Activated CD4-positive, alpha-beta T cell treated with anti-CD3 and anti-CD28 coated beads, Interleukin-2, amount 10 ng/mL, durations not matched to agents 7 days and 5 days (primary cell): Measurements from ENCODE around the gene SLC1A4. TPM values are rescaled to one million over a fixed set of nuclear protein-coding genes. Genes with fewer than 3 reads are reported as not detected.
"Not testable (repeated sequence)": the region's sequence is repeated elsewhere in the genome, so short reads cannot be mapped to it uniquely, and the experiment has no call there.

Experiments used
- CTCF ChIA-PET: fragments of 350-600 bp; sonication (Branson Sonifier 250); formaldehyde crosslinking; loops from one replicate; lab custom pipeline; 2021; ENCODE audit warnings: antibody characterized with exemption; lab: Charles Lee
- POLR2A ChIA-PET: fragments of 350-600 bp; sonication (Branson Sonifier 250); formaldehyde crosslinking; loops from one replicate; lab custom pipeline; 2021; ENCODE audit warnings: antibody characterized with exemption; lab: Charles Lee
- DNase-seq: peaks from one replicate; pipeline ENCODE4 v3.0.0-alpha.2; 2020
- H3K27ac Mint-ChIP-seq: one replicate; pipeline ENCODE4 v1.8.0; 2021; ENCODE audit warnings: mild to moderate bottlenecking, moderate library complexity, mixed read lengths
- H3K27me3 Mint-ChIP-seq: one replicate; pipeline ENCODE4 v1.8.0; 2021; ENCODE audit warnings: mixed read lengths
- H3K36me3 Mint-ChIP-seq: one replicate; pipeline ENCODE4 v1.8.0; 2021; ENCODE audit warnings: low read depth, mixed read lengths
- H3K4me1 Mint-ChIP-seq: one replicate; pipeline ENCODE4 v1.8.0; 2021; ENCODE audit warnings: mixed read lengths
- H3K4me3 Mint-ChIP-seq: one replicate; pipeline ENCODE4 v1.8.0; 2021; ENCODE audit warnings: mild to moderate bottlenecking, moderate library complexity, mixed read lengths
- H3K9me3 Mint-ChIP-seq: one replicate; pipeline ENCODE4 v1.8.0; 2021; ENCODE audit warnings: mixed read lengths
- total RNA-seq, 2 experiments: library from RNA; stranded (reverse); gene quantifications; one replicate each; pipeline ENCODE4 v1.2.3, GENCODE V29; 2021

The SLC1A4 gene
- total RNA-seq, 2 experiments from 2014 or later: 50.1 to 54.6 TPM

DNA sequence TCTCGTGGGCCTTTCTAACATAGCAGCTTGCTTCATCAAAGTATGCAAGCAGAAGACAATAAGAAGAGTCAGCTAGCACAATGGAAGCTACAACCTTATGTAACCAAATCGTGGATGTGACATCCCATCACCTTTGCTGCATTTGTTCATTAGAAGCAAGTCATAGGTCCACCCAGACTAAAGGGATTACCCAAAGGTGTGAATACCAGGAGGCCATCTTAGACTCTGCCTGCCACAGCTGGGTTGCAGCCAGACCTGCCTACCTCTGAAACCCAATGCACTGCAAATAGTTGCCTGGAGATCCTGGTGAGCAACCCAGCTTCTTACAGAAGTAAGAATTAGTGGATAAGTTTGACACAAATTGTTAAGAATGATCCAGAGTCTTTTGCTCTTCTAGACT is 10.6 kb downstream of the SLC1A4 start:
- no peak overlapping the region for H3K27ac Mint-ChIP-seq
- no peaks in the 10 kb centered on the region for H3K9me3 Mint-ChIP-seq
- no peak for DNase-seq
- no peak overlapping the region for H3K4me3 Mint-ChIP-seq
- ChIA-PET CTCF (interaction anchor here (0.6 to 1.3 kb wide), 4 partner anchors 10 to 405 kb away, joined by 3 to 4 read pairs (median 4); no protein-coding TSS in a partner anchor), POLR2A (interaction anchor here (0.6 kb wide), 1 partner anchor 26 kb away, joined by 3 read pairs; no protein-coding TSS in a partner anchor)
- no peaks in the 10 kb centered on the region for H3K27me3 Mint-ChIP-seq
- peaks cover 21% of the 10 kb centered on the region for H3K36me3 Mint-ChIP-seq
- H3K4me1 Mint-ChIP-seq: peaks cover 19% of the 10 kb centered on the region

DNA sequence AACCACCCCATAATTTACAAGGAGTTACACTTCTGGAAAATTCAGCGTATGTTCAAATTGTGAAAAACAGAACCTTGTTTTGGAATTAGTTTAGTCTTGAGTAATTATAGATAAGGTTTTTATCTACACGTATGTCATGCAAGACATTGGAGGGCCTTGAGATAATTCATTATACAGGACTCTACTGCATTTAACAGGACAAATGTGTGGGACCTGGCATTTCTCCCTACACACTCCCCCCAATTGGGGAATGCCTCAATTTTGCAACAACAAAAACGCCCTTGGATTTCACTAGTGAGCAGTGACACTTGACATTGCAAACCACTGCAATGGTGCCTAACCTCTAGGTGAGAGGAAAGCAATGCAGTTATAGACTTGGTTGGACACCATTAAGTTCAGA is 11.4 kb downstream of the SLC1A4 start:
- H3K27me3 Mint-ChIP-seq: no peaks in the 10 kb centered on the region
- H3K27ac Mint-ChIP-seq: no peak overlapping the region
- no peak for DNase-seq
- H3K4me3 Mint-ChIP-seq: no peak overlapping the region
- H3K36me3 Mint-ChIP-seq: peaks cover 23% of the 10 kb centered on the region
- CTCF ChIA-PET: interaction anchor here (1.1 kb wide), 1 partner anchor 405 kb away, joined by 4 read pairs; no protein-coding TSS in a partner anchor
- H3K9me3 Mint-ChIP-seq: no peaks in the 10 kb centered on the region
- POLR2A ChIA-PET: no interaction called here
- peaks cover 16% of the 10 kb centered on the region for H3K4me1 Mint-ChIP-seq

DNA sequence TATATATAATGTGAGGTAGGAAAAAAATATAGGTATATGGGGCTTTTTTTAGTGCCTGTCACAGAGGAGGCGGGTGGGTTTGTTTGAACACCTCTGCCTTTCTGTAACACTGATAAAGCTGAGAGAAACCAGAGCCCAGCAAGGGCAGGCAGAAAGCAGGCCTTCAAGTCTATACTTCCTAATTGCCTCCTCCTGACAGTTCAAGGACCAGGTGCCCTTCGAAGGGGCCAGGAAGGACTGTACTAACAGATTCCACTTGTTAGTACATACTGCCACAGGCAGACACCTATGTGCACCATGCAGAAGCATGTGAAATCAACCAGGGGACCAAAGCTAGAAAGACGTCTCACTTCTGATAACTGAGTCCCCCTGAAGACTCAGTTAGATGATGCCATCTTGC is 13.8 kb downstream of the SLC1A4 start:
- no peak for DNase-seq
- H3K4me3 Mint-ChIP-seq: no peak overlapping the region
- CTCF ChIA-PET: interaction anchor here (0.8 to 0.9 kb wide), 2 partner anchors 13 to 37 kb away, joined by 3 read pairs; no protein-coding TSS in a partner anchor
- H3K27me3 Mint-ChIP-seq: no peaks in the 10 kb centered on the region
- H3K27ac Mint-ChIP-seq: no peak overlapping the region
- POLR2A ChIA-PET: no interaction called here
- peaks cover 5% of the 10 kb centered on the region for H3K4me1 Mint-ChIP-seq
- H3K36me3 Mint-ChIP-seq: peaks cover 30% of the 10 kb centered on the region
- no peaks in the 10 kb centered on the region for H3K9me3 Mint-ChIP-seq

DNA sequence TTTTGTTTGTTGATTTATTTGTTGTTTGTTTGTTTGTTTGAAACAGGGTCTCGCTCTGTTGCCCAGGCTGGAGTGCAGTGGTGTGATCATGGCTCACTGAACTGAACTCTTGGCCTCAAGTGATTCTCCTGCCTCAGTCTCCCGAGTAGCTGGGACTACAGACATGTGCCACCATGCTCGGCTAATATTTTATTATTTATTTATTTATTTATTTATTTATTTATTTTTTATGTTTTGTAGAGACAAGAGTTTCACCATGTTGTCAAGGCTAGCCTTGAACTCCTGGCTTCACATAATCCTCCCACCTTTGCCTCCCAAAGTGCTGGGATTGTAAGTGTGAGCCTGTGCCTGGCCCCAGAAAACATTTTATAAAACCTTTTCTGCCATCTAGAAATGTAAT is 15.0 kb downstream of the SLC1A4 start:
- CTCF ChIA-PET, H3K27ac Mint-ChIP-seq, POLR2A ChIA-PET, H3K4me3 Mint-ChIP-seq, H3K27me3 Mint-ChIP-seq, H3K9me3 Mint-ChIP-seq, H3K4me1 Mint-ChIP-seq, DNase-seq: not testable (repeated sequence)
- H3K36me3 Mint-ChIP-seq: peaks cover 33% of the 10 kb centered on the region

DNA sequence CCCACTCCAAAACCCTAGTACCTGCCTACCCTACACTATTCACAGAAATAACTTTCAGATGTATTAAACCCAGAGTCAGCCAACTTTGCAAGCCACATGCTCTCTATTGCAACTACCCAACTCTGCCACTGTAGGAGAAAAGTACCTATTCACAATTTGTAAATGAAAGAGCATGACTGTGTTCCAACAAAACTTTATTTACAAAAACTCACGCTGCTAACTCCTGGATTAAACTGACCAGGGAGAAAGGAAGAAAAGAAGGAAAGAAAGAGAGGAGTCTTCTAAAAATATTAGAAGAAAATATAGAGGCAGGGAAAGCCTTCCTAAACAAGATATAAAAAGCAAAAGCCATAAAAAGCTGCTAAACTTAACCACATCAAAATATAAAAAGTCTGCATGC is 24.6 kb downstream of the SLC1A4 start:
- no peak overlapping the region for H3K27ac Mint-ChIP-seq
- H3K27me3 Mint-ChIP-seq: no peaks in the 10 kb centered on the region
- ChIA-PET CTCF (no interaction called here), POLR2A (no interaction called here)
- no peaks in the 10 kb centered on the region for H3K9me3 Mint-ChIP-seq
- DNase-seq: no peak
- H3K36me3 Mint-ChIP-seq: peaks cover 56% of the 10 kb centered on the region
- peaks cover 16% of the 10 kb centered on the region for H3K4me1 Mint-ChIP-seq
- H3K4me3 Mint-ChIP-seq: no peak overlapping the region

- Mint-ChIP-seq H3K27ac (no peak overlapping the region), H3K27me3 (no peaks in the 10 kb centered on the region), H3K9me3 (no peaks in the 10 kb centered on the region), H3K4me3 (no peak overlapping the region), H3K36me3 (peaks cover 58% of the 10 kb centered on the region), H3K4me1 (peaks cover 16% of the 10 kb centered on the region)
- no peak for DNase-seq
- CTCF ChIA-PET: no interaction called here
- POLR2A ChIA-PET: no interaction called here
These were observed 26.5 kb downstream of the SLC1A4 start for GRCh38 chr2:65015731-65016130.

DNA sequence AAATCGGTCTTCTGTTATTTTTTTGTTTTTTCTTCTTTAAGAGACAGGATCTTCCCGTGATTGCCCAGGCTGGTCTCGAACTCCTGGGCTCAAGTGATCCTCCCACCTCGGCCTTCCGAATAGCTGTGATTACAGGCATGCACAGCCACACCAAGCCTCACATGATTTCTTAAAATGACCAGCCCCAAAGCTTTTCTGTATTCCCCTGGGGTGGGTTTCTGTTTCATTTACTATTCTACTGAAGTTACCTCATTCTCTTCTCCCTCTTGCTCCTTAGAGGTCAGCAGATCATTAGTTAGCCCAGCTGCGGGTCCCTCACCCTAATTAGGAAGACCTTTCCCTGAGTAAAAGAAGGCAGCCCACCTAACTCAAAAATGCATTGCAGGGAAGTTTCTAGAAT is 27.6 kb downstream of the SLC1A4 start:
- CTCF ChIA-PET: no interaction called here
- POLR2A ChIA-PET: no interaction called here
- Mint-ChIP-seq H3K36me3 (peaks cover 58% of the 10 kb centered on the region), H3K27ac (no peak overlapping the region), H3K4me1 (peaks cover 16% of the 10 kb centered on the region), H3K9me3 (no peaks in the 10 kb centered on the region), H3K4me3 (no peak overlapping the region), H3K27me3 (no peaks in the 10 kb centered on the region)
- DNase-seq: no peak

DNA sequence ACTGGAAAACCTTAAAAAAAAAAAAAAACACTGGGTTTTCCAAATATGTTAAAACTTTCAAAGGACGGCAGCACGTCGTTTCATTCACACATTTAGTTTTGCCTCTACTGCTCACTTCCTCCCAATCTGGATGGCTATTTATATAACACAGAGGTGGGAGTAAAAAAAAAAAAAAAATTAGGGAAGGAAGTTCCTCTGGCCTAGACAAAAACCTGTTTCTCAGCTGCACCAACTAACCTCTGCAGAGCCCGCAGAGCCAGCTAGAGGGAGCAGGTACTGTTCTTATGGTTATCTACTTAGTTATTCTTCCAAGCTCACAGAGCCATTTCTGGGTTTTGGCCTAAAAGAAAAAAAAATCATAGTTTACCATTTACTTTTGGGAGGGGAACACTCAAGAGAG is 28.1 kb downstream of the SLC1A4 start:
- Mint-ChIP-seq H3K4me3 (no peak overlapping the region), H3K27me3 (no peaks in the 10 kb centered on the region), H3K27ac (no peak overlapping the region), H3K4me1 (peaks cover 16% of the 10 kb centered on the region), H3K36me3 (peaks cover 60% of the 10 kb centered on the region), H3K9me3 (no peaks in the 10 kb centered on the region)
- DNase-seq: no peak
- ChIA-PET CTCF (no interaction called here), POLR2A (interaction anchor here (0.6 kb wide), 1 partner anchor 93 kb away, joined by 4 read pairs; no protein-coding TSS in a partner anchor)

DNA sequence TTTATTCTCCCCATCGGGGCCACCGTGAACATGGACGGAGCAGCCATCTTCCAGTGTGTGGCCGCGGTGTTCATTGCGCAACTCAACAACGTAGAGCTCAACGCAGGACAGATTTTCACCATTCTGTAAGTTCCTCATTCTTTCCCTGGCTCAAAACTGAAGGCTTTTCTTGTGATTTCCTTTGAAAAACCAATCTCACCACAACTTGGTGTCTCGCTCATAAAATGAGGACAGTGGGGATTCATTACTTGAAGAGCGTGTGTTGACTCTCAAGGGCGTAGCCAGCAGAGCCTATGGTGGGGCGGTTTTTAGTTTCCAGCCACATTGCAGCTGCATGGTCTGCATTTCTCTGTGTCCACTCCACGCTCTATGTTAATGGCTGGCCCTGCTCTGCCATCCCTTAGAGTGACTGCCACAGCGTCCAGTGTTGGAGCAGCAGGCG is 29.0 kb downstream of the SLC1A4 start:
- H3K36me3 Mint-ChIP-seq: peaks cover 64% of the 10 kb centered on the region
- peaks cover 16% of the 10 kb centered on the region for H3K4me1 Mint-ChIP-seq
- H3K9me3 Mint-ChIP-seq: no peaks in the 10 kb centered on the region
- no peak overlapping the region for H3K27ac Mint-ChIP-seq
- H3K4me3 Mint-ChIP-seq: no peak overlapping the region
- ChIA-PET POLR2A (no interaction called here), CTCF (interaction anchor here (1.2 kb wide), 1 partner anchor 100 kb away, joined by 4 read pairs; no protein-coding TSS in a partner anchor)
- DNase-seq: no peak
- H3K27me3 Mint-ChIP-seq: no peaks in the 10 kb centered on the region

DNA sequence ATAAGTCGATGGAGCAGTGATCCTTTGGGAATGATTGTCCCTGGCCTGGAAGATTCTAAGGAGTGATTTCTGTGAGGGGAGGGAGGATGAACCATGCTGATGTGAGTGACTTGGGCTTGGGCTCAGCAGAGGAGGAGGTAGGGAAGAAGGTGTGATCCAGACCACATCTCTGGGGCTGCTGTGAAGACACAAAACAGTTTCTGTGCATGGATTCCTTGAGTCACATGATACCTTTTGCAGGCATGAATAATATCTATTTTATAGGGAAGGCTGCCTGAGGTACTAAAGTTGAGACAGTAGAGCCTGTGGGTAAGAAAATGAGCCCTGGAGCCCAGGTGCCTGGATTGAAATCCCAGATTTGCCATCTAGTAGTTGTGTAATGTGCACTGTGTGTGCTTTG is 29.8 kb downstream of the SLC1A4 start:
- peaks cover 14% of the 10 kb centered on the region for H3K4me1 Mint-ChIP-seq
- H3K4me3 Mint-ChIP-seq: no peak overlapping the region
- H3K27ac Mint-ChIP-seq: no peak overlapping the region
- DNase-seq: no peak
- H3K27me3 Mint-ChIP-seq: no peaks in the 10 kb centered on the region
- CTCF ChIA-PET: interaction anchor here (1.2 kb wide), 1 partner anchor 101 kb away, joined by 4 read pairs; no protein-coding TSS in a partner anchor
- H3K9me3 Mint-ChIP-seq: no peaks in the 10 kb centered on the region
- H3K36me3 Mint-ChIP-seq: peaks cover 64% of the 10 kb centered on the region
- POLR2A ChIA-PET: no interaction called here

DNA sequence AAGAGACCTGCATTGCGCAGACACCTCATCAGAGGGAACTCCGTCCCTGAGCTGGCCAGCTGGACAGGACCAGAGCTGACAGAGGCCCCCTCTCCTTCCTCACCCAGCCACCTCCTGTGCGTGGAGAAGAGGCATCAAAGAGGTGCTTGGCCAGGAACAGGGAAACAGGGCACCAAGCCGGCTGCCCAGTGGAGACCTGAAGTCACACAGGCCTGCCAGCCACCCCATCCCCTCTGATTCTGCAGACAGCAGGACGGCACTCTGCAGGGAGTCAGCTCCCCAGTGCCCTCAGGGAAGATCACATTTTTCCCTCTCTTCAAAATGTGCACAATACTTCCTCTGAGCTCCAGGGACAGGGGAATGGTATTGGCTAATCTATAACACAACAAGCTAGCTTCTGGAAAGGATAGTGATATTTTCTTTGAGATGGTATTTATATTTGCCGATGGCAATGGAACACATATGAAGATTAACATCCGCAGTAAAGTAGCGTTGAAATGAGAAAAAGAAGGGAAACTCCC is 30.5 kb downstream of the SLC1A4 start:
- Mint-ChIP-seq H3K4me3 (no peak overlapping the region), H3K27ac (no peak overlapping the region), H3K9me3 (no peaks in the 10 kb centered on the region), H3K36me3 (peaks cover 66% of the 10 kb centered on the region), H3K27me3 (no peaks in the 10 kb centered on the region), H3K4me1 (peaks cover 13% of the 10 kb centered on the region)
- POLR2A ChIA-PET: no interaction called here
- CTCF ChIA-PET: interaction anchor here (1.0 to 2.4 kb wide), 2 partner anchors 12 to 20 kb away, joined by 3 to 8 read pairs; no protein-coding TSS in a partner anchor
- no peak for DNase-seq

DNA sequence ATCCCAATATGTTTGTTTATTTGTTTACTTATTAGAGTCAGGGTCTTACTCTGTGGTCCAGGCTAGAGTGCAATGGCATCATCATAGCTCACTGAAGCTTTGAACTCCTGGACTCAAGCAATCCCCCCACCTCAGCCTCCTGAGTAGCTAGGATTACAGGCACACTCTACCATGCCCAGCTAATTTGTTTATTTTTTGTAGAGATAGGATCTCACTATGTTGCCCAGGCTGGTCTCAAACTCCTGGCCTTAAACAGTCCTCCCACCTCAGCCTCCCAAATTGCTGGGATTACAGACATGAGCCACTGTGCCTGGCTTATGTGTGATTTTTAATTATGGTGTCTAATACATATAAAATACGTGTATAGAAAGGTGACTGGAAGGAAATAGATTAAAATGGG is 31.1 kb downstream of the SLC1A4 start:
- H3K4me3 Mint-ChIP-seq, POLR2A ChIA-PET, H3K9me3 Mint-ChIP-seq, H3K27ac Mint-ChIP-seq, DNase-seq, H3K27me3 Mint-ChIP-seq: not testable (repeated sequence)
- peaks cover 13% of the 10 kb centered on the region for H3K4me1 Mint-ChIP-seq
- CTCF ChIA-PET: interaction anchor here (1.0 to 2.4 kb wide), 2 partner anchors 12 to 20 kb away, joined by 3 to 8 read pairs; no protein-coding TSS in a partner anchor
- H3K36me3 Mint-ChIP-seq: peaks cover 61% of the 10 kb centered on the region

- Mint-ChIP-seq H3K27ac (no peak overlapping the region), H3K4me1 (peaks cover 17% of the 10 kb centered on the region), H3K36me3 (peaks cover 59% of the 10 kb centered on the region), H3K9me3 (no peaks in the 10 kb centered on the region), H3K4me3 (no peak overlapping the region), H3K27me3 (no peaks in the 10 kb centered on the region)
- ChIA-PET CTCF (interaction anchor here (0.6 to 2.4 kb wide), 4 partner anchors 13 to 60 kb away, joined by 3 to 8 read pairs (median 3); no protein-coding TSS in a partner anchor), POLR2A (no interaction called here)
- DNase-seq: no peak
These were observed 31.8 kb downstream of the SLC1A4 start for GRCh38 chr2:65020943-65021528.
